GM12878 (cell line): Measurements from ENCODE around the gene FAM228B. TPM values are rescaled to one million over a fixed set of nuclear protein-coding genes. Genes with fewer than 3 reads are reported as not detected.
"Not testable (repeated sequence)": the region's sequence is repeated elsewhere in the genome, so short reads cannot be mapped to it uniquely, and the experiment has no call there.

Source experiments
- ATAC-seq: fragments of 200-7000 bp; cut with Tn5 transposase; 3 replicates; pipeline ENCODE4 v1.9.1; 2020; ENCODE audit warnings: mild to moderate bottlenecking, moderate library complexity
- BruUV-seq: library from RNA; stranded (reverse); fragments of 400-500 nt; replicated peaks from 2 replicates; lab custom pipeline; 2021; lab: Mats Ljungman, UMichigan
- CTCF ChIA-PET: fragments of 300-600 bp; sonication (Branson Sonifier 250); formaldehyde crosslinking; extraction: SDS; loops from one replicate; lab custom pipeline; 2021; ENCODE audit warnings: inconsistent platforms; lab: Yijun Ruan, JAX
- POLR2A ChIA-PET: fragments of 350-600 bp; formaldehyde crosslinking; extraction: SDS; loops from one replicate; lab custom pipeline; 2021; ENCODE audit warnings: inconsistent platforms; lab: Charles Lee
- RAD21 ChIA-PET: fragments of 300-600 bp; sonication (Branson Sonifier 250); formaldehyde crosslinking; loops from one replicate; lab custom pipeline; 2023; ENCODE audit warnings: antibody characterized with exemption; ENCODE audit not compliant: unreplicated experiment; lab: Charles Lee
- SMC1A ChIA-PET: fragments of 300-600 bp; sonication (Branson Sonifier 250); formaldehyde crosslinking; loops from one replicate; lab custom pipeline; 2023; ENCODE audit not compliant: unreplicated experiment, uncharacterized antibody; lab: Charles Lee
- DNase-seq: peaks from one replicate; pipeline ENCODE4 v3.0.0-alpha.2; 2011; ENCODE audit warnings: low read depth, low spot score
- FAIRE-seq: peaks from 3 replicates; lab custom pipeline; 2011; peaks lifted over from hg19 to GRCh38; lab: Jason Lieb, UNC
- H2AFZ ChIP-seq: 2 replicates; pipeline ENCODE4 v1.6.0; 2011; ENCODE audit warnings: low read depth, low read length, control low read depth; ENCODE audit not compliant: control insufficient read depth
- H3K27ac ChIP-seq: 2 replicates; pipeline ENCODE4 v1.5.1; 2011; ENCODE audit warnings: control low read depth; ENCODE audit not compliant: control insufficient read depth, insufficient read depth
- H3K27me3 ChIP-seq, 2 experiments: replicated peaks in 1 of 2; 2 replicates each; pipeline versions ENCODE4 v1.6.0 to v1.6.1; 2011; ENCODE audit warnings: low read length in 1 of 2; ENCODE audit not compliant: control insufficient read depth in 2 of 2, insufficient read depth in 2 of 2
- H3K36me3 ChIP-seq, 2 experiments: 2 replicates each; pipeline ENCODE4 v1.5.1; 2011; ENCODE audit warnings: low read length in 1 of 2; ENCODE audit not compliant: control insufficient read depth in 2 of 2, insufficient read depth in 2 of 2
- H3K4me1 ChIP-seq: 2 replicates; pipeline ENCODE4 v1.6.1; 2011; ENCODE audit warnings: mild to moderate bottlenecking, low read length, moderate library complexity, mixed read lengths; ENCODE audit not compliant: control insufficient read depth, insufficient read depth
- H3K4me2 ChIP-seq: 2 replicates; pipeline ENCODE4 v1.6.0; 2011; ENCODE audit warnings: control low read depth; ENCODE audit not compliant: control insufficient read depth, insufficient read depth
- H3K4me3 ChIP-seq: fragments of 200-600 bp; sonication (generic); 2 replicates; pipeline ENCODE4 v1.5.1; 2016
- H3K79me2 ChIP-seq: 2 replicates; pipeline ENCODE4 v1.6.0; 2011; ENCODE audit warnings: low read length; ENCODE audit not compliant: control insufficient read depth, insufficient read depth
- H3K9ac ChIP-seq: 2 replicates; pipeline ENCODE4 v1.8.0; 2011; ENCODE audit warnings: low read length, control low read depth, mixed read lengths; ENCODE audit not compliant: control insufficient read depth, insufficient read depth
- H3K9me3 ChIP-seq: replicated peaks from 3 replicates; pipeline ENCODE4 v1.5.1; 2011; ENCODE audit warnings: mild to moderate bottlenecking, low read length; ENCODE audit not compliant: control insufficient read depth, insufficient read depth
- H4K20me1 ChIP-seq: 2 replicates; pipeline ENCODE4 v1.6.0; 2011; ENCODE audit not compliant: control insufficient read depth, insufficient read depth
- FOXM1 ChIP-seq: IDR thresholded peaks from 2 replicates; pipeline ENCODE4 v1.6.1; 2012; ENCODE audit warnings: low read depth, mild to moderate bottlenecking, inconsistent platforms, low read length, moderate library complexity
- KDM1A ChIP-seq: fragments of 200-600 bp; sonication (generic); IDR thresholded peaks from 2 replicates; pipeline ENCODE4 v1.6.1; 2016; ENCODE audit warnings: borderline replicate concordance
- KLF5 ChIP-seq: fragments of 450-650 bp; IDR thresholded peaks from 2 replicates; pipeline ENCODE4 v1.6.1; 2014; ENCODE audit warnings: mild to moderate bottlenecking; ENCODE audit not compliant: partially characterized antibody
- NFXL1 ChIP-seq: fragments of 450-650 bp; IDR thresholded peaks from 2 replicates; pipeline ENCODE4 v1.6.1; 2017; ENCODE audit warnings: antibody characterized with exemption, mild to moderate bottlenecking, borderline replicate concordance
- RFX5 ChIP-seq: IDR thresholded peaks from 2 replicates; pipeline ENCODE4 v1.6.1; 2011; ENCODE audit warnings: low read depth, low read length, improper control_type of control experiment
- SRF ChIP-seq, 2 experiments: IDR thresholded peaks; 2 replicates each; pipeline ENCODE4 v1.6.1; 2011; ENCODE audit warnings: low read depth in 2 of 2, low read length in 2 of 2, mild to moderate bottlenecking in 1 of 2, moderate library complexity in 1 of 2
- WRNIP1 ChIP-seq: IDR thresholded peaks from 2 replicates; pipeline ENCODE4 v1.6.1; 2011; ENCODE audit warnings: low read depth, low read length, improper control_type of control experiment, borderline replicate concordance
- YY1 ChIP-seq: IDR thresholded peaks from 2 replicates; pipeline ENCODE4 v1.6.1; 2011; ENCODE audit warnings: low read depth, mild to moderate bottlenecking, low read length
- WGBS: methylation state at CpG from one replicate; pipeline ENCODE4 v1.1.6; 2016; ENCODE audit warnings: low lambda C conversion rate; ENCODE audit not compliant: insufficient replicate concordance, insufficient coverage; ENCODE audit errors: missing lambda C conversion rate; 5-methylcytosine and 5-hydroxymethylcytosine counted together
- in situ Hi-C: fragments of 300-500 bp; cut with MboI; formaldehyde crosslinking; loops from 9 replicates; pipeline ENCODE4 v1.14.3; 2018; ENCODE audit warnings: mixed read lengths
- intact Hi-C: fragments of 100-400 bp; cut with micrococcal nuclease; formaldehyde crosslinking; loops from one replicate; pipeline ENCODE4 v1.14.2; 2022; ENCODE audit not compliant: unreplicated experiment
- polyA plus RNA-seq, 11 experiments: library from polyadenylated mRNA; depleted of rRNA in 4 of 11; unstranded in 6 of 11; stranded (reverse) in 5 of 11; fragments of >200 nt; fragmentation: Nextera tagmentation in 4 of 11; fragmentation: Illumina TruSeq in 1 of 11; extraction: Ambion mirVana in 4 of 11; extraction: Trizol in 1 of 11; gene quantifications; 1 replicate in 1 of 11; 2 replicates in 10 of 11; pipeline versions ENCODE4 v1.2.1 to v1.2.3, GENCODE V29; 2011 to 2016; ENCODE audit warnings: inconsistent platforms in 2 of 11, missing spikeins in 2 of 11, low read depth in 1 of 11
- total RNA-seq, 4 experiments: library from RNA; depleted of rRNA in 3 of 4; stranded (reverse); fragments of >200 nt in 3 of 4; fragmentation: Illumina TruSeq in 1 of 4; extraction: Trizol in 1 of 4; gene quantifications; 2 replicates each; pipeline versions ENCODE4 v1.2.1 to v1.2.3, GENCODE V29; 2013 to 2021

Gene FAM228B
- total and polyA plus RNA-seq, 10 of the 15 experiments (the other 5 are each of a cell fraction or from before 2014, with no cell fraction given): 3.9 to 11.0 (median 7.5) TPM

- DNase-seq, H3K9me3 ChIP-seq, in situ Hi-C loops, H3K36me3 ChIP-seq, H3K27ac ChIP-seq, H3K9ac ChIP-seq, H4K20me1 ChIP-seq, H3K4me2 ChIP-seq, POLR2A ChIA-PET, FAIRE-seq, H3K4me1 ChIP-seq, H3K27me3 ChIP-seq, intact Hi-C loops, H3K4me3 ChIP-seq, ATAC-seq, BruUV-seq, H2AFZ ChIP-seq, RAD21 ChIA-PET, H3K79me2 ChIP-seq, SMC1A ChIA-PET: not testable (repeated sequence)
- CTCF ChIA-PET: interaction anchor here (1.9 kb wide), 1 partner anchor 19 kb away, joined by 4 read pairs; no protein-coding TSS in a partner anchor
- 67% methylated on average over 1 of the region's 1 CpG for WGBS
These were observed 73.9 kb downstream of the FAM228B start for GRCh38 chr2:24197213-24197612.

DNA sequence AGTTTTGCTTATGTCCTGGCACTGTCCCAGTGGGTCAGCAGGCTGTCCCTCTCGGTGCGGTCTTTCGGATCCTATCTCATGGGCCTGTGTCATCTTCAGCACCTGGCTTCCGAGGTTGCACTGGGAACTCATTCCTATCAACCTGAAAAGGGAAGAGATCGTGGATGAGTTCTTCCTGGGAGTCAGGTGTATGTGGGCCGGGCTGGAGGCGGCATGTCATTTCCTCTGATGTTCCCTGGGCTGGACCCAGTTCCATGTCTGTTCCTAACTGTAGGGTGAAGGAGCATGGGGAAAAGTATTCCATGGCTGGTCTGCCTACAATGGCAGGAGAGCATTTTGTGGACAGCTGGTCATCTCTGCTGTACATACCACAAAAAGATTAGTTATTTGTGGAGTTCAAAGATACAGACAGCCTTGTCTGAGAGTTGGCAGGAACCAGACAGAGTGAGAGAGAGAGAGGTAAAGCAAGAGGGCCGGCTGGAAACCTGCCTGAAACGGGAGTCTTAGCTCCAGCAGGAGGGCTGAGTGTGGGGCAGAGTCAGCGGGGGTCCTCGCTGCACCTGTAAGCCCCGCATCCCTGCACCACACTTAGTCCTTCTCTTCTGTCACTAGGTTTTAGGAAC is 76.8 kb downstream of the FAM228B start:
- in situ Hi-C loops: no loop called here
- FAIRE-seq: no peak

More for the DNA sequence above, 76.8 kb downstream of the FAM228B start:
- SMC1A ChIA-PET: no interaction called here
- no peak overlapping the region for H3K9ac ChIP-seq
- CTCF ChIA-PET: no interaction called here
- POLR2A ChIA-PET: no interaction called here
- RAD21 ChIA-PET: no interaction called here
- no peak for DNase-seq
- 82% methylated on average over 12 of the region's 12 CpGs for WGBS
- TF ChIP-seq FOXM1: no peak
- no peak for TF ChIP-seq KLF5
- TF ChIP-seq SRF (IDR thresholded peaks at IDR 0.05; ENCODE audit: low read depth in 2 of 2, low read length in 2 of 2): no peak
- no peak for TF ChIP-seq NFXL1
- no peak for TF ChIP-seq KDM1A
- TF ChIP-seq RFX5: no peak
- TF ChIP-seq YY1: no peak
- TF ChIP-seq WRNIP1: no peak
- TF ChIP-seq, all 136 proteins: peak for 0
- H2AFZ ChIP-seq: no peak overlapping the region
- ATAC-seq: no peak
- H3K4me3 ChIP-seq: no peak overlapping the region
- no peaks in the 10 kb centered on the region for H4K20me1 ChIP-seq
- peaks cover 0 to 7% of the 10 kb centered on the region in 2 experiments for H3K36me3 ChIP-seq
- BruUV-seq: no TSS peak
- H3K27me3 ChIP-seq: no peaks in the 10 kb centered on the region
- H3K79me2 ChIP-seq: no peaks in the 10 kb centered on the region
- intact Hi-C loops: no loop called here
- H3K27ac ChIP-seq: no peak overlapping the region
- no peaks in the 10 kb centered on the region for H3K4me1 ChIP-seq
- no peaks in the 10 kb centered on the region for H3K9me3 ChIP-seq
- H3K4me2 ChIP-seq: no peak overlapping the region
